ENCODE measurements around the gene SMIM1.

- no peak for TF ChIP-seq CTCF (conservative IDR thresholded peaks at IDR 0.05 in 1 of 2, IDR thresholded peaks at IDR 0.05 in 1 of 2; ENCODE audit: low read depth in 1 of 2, low read length in 2 of 2)
- TF ChIP-seq EZH2 (IDR thresholded peaks at IDR 0.05; ENCODE audit: low read length, missing control alignments): no peak
These were observed 27.6 kb downstream of the SMIM1 start for GRCh38 chr1:3799976-3800685.

All from fibroblast of lung (primary cell).